H9 (cell line): Measurements from ENCODE around the gene EDRF1. TPM values are rescaled to one million over a fixed set of nuclear protein-coding genes. Genes with fewer than 3 reads are reported as not detected.
"Not testable (repeated sequence)": the region's sequence is repeated elsewhere in the genome, so short reads cannot be mapped to it uniquely, and the experiment has no call there.

ENCODE experiments used
- DNase-seq: peaks from one replicate; pipeline ENCODE4 v3.0.0-alpha.2; 2017
- H2AFZ ChIP-seq: one replicate; pipeline ENCODE4 v1.6.1; 2013; ENCODE audit warnings: mild to moderate bottlenecking, low read length, control low read depth, moderate library complexity
- H2AK5ac ChIP-seq: 2 replicates; pipeline ENCODE4 v1.6.1; 2013; ENCODE audit warnings: low read length, control low read depth, mixed read lengths; ENCODE audit not compliant: insufficient read length
- H2BK120ac ChIP-seq: one replicate; pipeline ENCODE4 v1.6.1; 2013; ENCODE audit warnings: low read depth, mild to moderate bottlenecking, low read length, control low read depth, inconsistent platforms; ENCODE audit not compliant: poor library complexity, severe bottlenecking
- H2BK12ac ChIP-seq: 2 replicates; pipeline ENCODE4 v1.6.1; 2013; ENCODE audit warnings: low read length, control low read depth, mixed read lengths, low read depth; ENCODE audit not compliant: insufficient read length
- H2BK15ac ChIP-seq: 2 replicates; pipeline ENCODE4 v1.6.1; 2013; ENCODE audit warnings: low read depth, low read length, control low read depth
- H2BK20ac ChIP-seq: one replicate; pipeline ENCODE4 v1.6.1; 2013; ENCODE audit warnings: low read depth, mild to moderate bottlenecking, low read length, control low read depth, inconsistent platforms; ENCODE audit not compliant: poor library complexity, severe bottlenecking
- H2BK5ac ChIP-seq: 2 replicates; pipeline ENCODE4 v1.6.1; 2013; ENCODE audit warnings: low read length, control low read depth, mixed read lengths; ENCODE audit not compliant: insufficient read length
- H3K14ac ChIP-seq: 2 replicates; pipeline ENCODE4 v1.6.1; 2013; ENCODE audit warnings: low read length, control low read depth; ENCODE audit not compliant: insufficient read depth
- H3K18ac ChIP-seq: 2 replicates; pipeline ENCODE4 v1.6.1; 2013; ENCODE audit warnings: low read depth, mild to moderate bottlenecking, mixed read lengths, low read length, control low read depth; ENCODE audit not compliant: insufficient read length
- H3K23ac ChIP-seq: 2 replicates; pipeline ENCODE4 v1.6.1; 2013; ENCODE audit warnings: low read length, control low read depth, mixed read lengths, low read depth; ENCODE audit not compliant: insufficient read length
- H3K23me2 ChIP-seq: 2 replicates; pipeline ENCODE4 v1.6.1; 2013; ENCODE audit warnings: low read depth, mild to moderate bottlenecking, mixed read lengths, low read length, control low read depth; ENCODE audit not compliant: insufficient read length, poor library complexity, severe bottlenecking
- H3K27ac ChIP-seq: 2 replicates; pipeline ENCODE4 v1.5.1; 2013; ENCODE audit warnings: low read length, control low read depth, mixed read lengths, low read depth; ENCODE audit not compliant: insufficient read length
- H3K27me3 ChIP-seq: 2 replicates; pipeline ENCODE4 v1.6.1; 2013; ENCODE audit warnings: low read length, control low read depth, inconsistent platforms; ENCODE audit not compliant: insufficient read depth
- H3K4ac ChIP-seq: 2 replicates; pipeline ENCODE4 v1.6.1; 2013; ENCODE audit warnings: low read depth, mild to moderate bottlenecking, control low read depth, inconsistent platforms, low read length, moderate library complexity
- H3K4me1 ChIP-seq: 2 replicates; pipeline ENCODE4 v1.6.1; 2013; ENCODE audit warnings: low read length, control low read depth, inconsistent platforms; ENCODE audit not compliant: insufficient read depth
- H3K4me2 ChIP-seq: 2 replicates; pipeline ENCODE4 v1.6.1; 2013; ENCODE audit warnings: low read length, control low read depth, mixed read lengths; ENCODE audit not compliant: insufficient read length, insufficient read depth
- H3K56ac ChIP-seq: 2 replicates; pipeline ENCODE4 v1.6.1; 2013; ENCODE audit warnings: low read depth, mild to moderate bottlenecking, mixed read lengths, low read length, control low read depth; ENCODE audit not compliant: insufficient read length
- H3K79me1 ChIP-seq: 2 replicates; pipeline ENCODE4 v1.6.1; 2013; ENCODE audit warnings: low read depth, mild to moderate bottlenecking, moderate library complexity, low read length, control low read depth, inconsistent platforms; ENCODE audit not compliant: insufficient read depth, poor library complexity, severe bottlenecking
- H3K79me2 ChIP-seq: 2 replicates; pipeline ENCODE4 v1.6.1; 2013; ENCODE audit warnings: low read length, control low read depth, inconsistent platforms; ENCODE audit not compliant: insufficient read depth
- H3K9ac ChIP-seq: 2 replicates; pipeline ENCODE4 v1.6.1; 2013; ENCODE audit warnings: low read length, control low read depth, mixed read lengths; ENCODE audit not compliant: insufficient read length; ENCODE audit errors: extremely low read depth
- H3K9me3 ChIP-seq: one replicate; pipeline ENCODE4 v1.6.1; 2013; ENCODE audit warnings: low read depth, low read length, inconsistent platforms; ENCODE audit not compliant: control insufficient read depth
- H3T11ph ChIP-seq: one replicate; pipeline ENCODE4 v1.6.1; 2013; ENCODE audit warnings: mild to moderate bottlenecking, low read length, control low read depth, inconsistent platforms
- H4K20me1 ChIP-seq: one replicate; pipeline ENCODE4 v1.6.1; 2013; ENCODE audit not compliant: control insufficient read depth, insufficient read length, insufficient read depth
- H4K5ac ChIP-seq: 2 replicates; pipeline ENCODE4 v1.6.1; 2013; ENCODE audit warnings: low read depth, mild to moderate bottlenecking, mixed read lengths, low read length, control low read depth; ENCODE audit not compliant: insufficient read length
- H4K8ac ChIP-seq: replicated peaks from 2 replicates; pipeline ENCODE4 v1.6.1; 2013; ENCODE audit warnings: low read length, control low read depth, mixed read lengths, low read depth; ENCODE audit not compliant: insufficient read length
- H4K91ac ChIP-seq: 2 replicates; pipeline ENCODE4 v1.6.1; 2013; ENCODE audit warnings: low read depth, mild to moderate bottlenecking, moderate library complexity, mixed read lengths, low read length, control low read depth; ENCODE audit not compliant: insufficient read length
- H3K27ac Mint-ChIP-seq, 3 experiments: 2 replicates in 2 of 3; 3 replicates in 1 of 3; pipeline ENCODE4 v1.8.0; 2020 to 2021; ENCODE audit warnings: mixed read lengths in 3 of 3, mild to moderate bottlenecking in 1 of 3, moderate library complexity in 1 of 3
- H3K27me3 Mint-ChIP-seq: 2 replicates; pipeline ENCODE4 v1.8.0; 2021; ENCODE audit warnings: low read depth, mild to moderate bottlenecking, moderate library complexity, mixed read lengths
- H3K36me3 Mint-ChIP-seq, 3 experiments: 2 replicates in 2 of 3; 3 replicates in 1 of 3; pipeline ENCODE4 v1.8.0; 2020 to 2021; ENCODE audit warnings: low read depth in 3 of 3, mixed read lengths in 3 of 3; ENCODE audit not compliant: insufficient read depth in 1 of 3
- H3K4me1 Mint-ChIP-seq, 2 experiments: 2 replicates each; pipeline ENCODE4 v1.8.0; 2020; ENCODE audit warnings: mixed read lengths in 2 of 2
- H3K4me3 Mint-ChIP-seq, 2 experiments: 2 replicates in 1 of 2; 3 replicates in 1 of 2; pipeline ENCODE4 v1.8.0; 2020 to 2021; ENCODE audit warnings: mild to moderate bottlenecking in 2 of 2, mixed read lengths in 2 of 2, moderate library complexity in 1 of 2
- H3K9me3 Mint-ChIP-seq, 2 experiments: 2 replicates in 1 of 2; 3 replicates in 1 of 2; pipeline ENCODE4 v1.8.0; 2020; ENCODE audit warnings: mild to moderate bottlenecking in 2 of 2, mixed read lengths in 2 of 2, moderate library complexity in 1 of 2
- CTCF ChIP-seq: fragments of 200-600 bp; sonication (generic); conservative IDR thresholded peaks from 3 replicates; pipeline ENCODE4 v1.8.0; 2021; ENCODE audit warnings: antibody characterized with exemption, mild to moderate bottlenecking
- WGBS: extraction: QIAGEN DNeasy Blood & Tissue Kit; methylation state at CpG from one replicate; pipeline ENCODE4 v1.1.7; 2013; ENCODE audit warnings: missing lambda C conversion rate, low lambda C conversion rate, mixed read lengths; ENCODE audit not compliant: insufficient read length; ENCODE audit errors: extremely low coverage; 5-methylcytosine and 5-hydroxymethylcytosine counted together
- total RNA-seq: library from RNA; stranded (reverse); gene quantifications from 2 replicates; pipeline ENCODE4 v1.2.1, GENCODE V29; 2021

The EDRF1 gene
- total RNA-seq, 1 experiment from 2014 or later = 51.0 TPM

GRCh38 chr10:125694883-125695282 is 24.6 kb upstream of the EDRF1 start:
- H3K4me1 Mint-ChIP-seq = peaks cover 0 to 7% of the 10 kb centered on the region in 2 experiments; a peak in 2 of 4 replicates
- WGBS = no CpG with 5 or more reads among the region's 1 CpG
- Histone ChIP-seq H3K23me2 (no peaks in the 10 kb centered on the region), H4K5ac (no peak overlapping the region), H4K8ac (no peak overlapping the region), H3K27ac (no peak overlapping the region), H4K20me1 (no peaks in the 10 kb centered on the region), H3K79me1 (no peaks in the 10 kb centered on the region), H3K9me3 (no peaks in the 10 kb centered on the region), H4K91ac (no peak overlapping the region), H3K4me1 (0 out of 2 replicates have a peak, but pooled peaks cover 2% of the 10 kb centered on the region), H2AFZ (no peak overlapping the region), H3K23ac (no peak overlapping the region), H2BK20ac (no peak overlapping the region), H2AK5ac (no peak overlapping the region), H2BK12ac (no peak overlapping the region), H3K14ac (no peak overlapping the region), H3K56ac (no peak overlapping the region), H3K4me2 (no peak overlapping the region), H2BK120ac (no peak overlapping the region), H3K27me3 (no peaks in the 10 kb centered on the region), H3K9ac (no peak overlapping the region), H2BK5ac (no peak overlapping the region), H3T11ph (no peak overlapping the region), H3K4ac (no peak overlapping the region), H3K18ac (no peak overlapping the region), H2BK15ac (no peak overlapping the region), H3K79me2 (no peaks in the 10 kb centered on the region)
- H3K4me3 Mint-ChIP-seq = no peak overlapping the region
- no peak for TF ChIP-seq CTCF
- DNase-seq = no peak
- no peaks in the 10 kb centered on the region for H3K9me3 Mint-ChIP-seq
- H3K36me3 Mint-ChIP-seq = no peaks in the 10 kb centered on the region
- no peak overlapping the region for H3K27ac Mint-ChIP-seq
- H3K27me3 Mint-ChIP-seq = peaks cover 4% of the 10 kb centered on the region

DNA sequence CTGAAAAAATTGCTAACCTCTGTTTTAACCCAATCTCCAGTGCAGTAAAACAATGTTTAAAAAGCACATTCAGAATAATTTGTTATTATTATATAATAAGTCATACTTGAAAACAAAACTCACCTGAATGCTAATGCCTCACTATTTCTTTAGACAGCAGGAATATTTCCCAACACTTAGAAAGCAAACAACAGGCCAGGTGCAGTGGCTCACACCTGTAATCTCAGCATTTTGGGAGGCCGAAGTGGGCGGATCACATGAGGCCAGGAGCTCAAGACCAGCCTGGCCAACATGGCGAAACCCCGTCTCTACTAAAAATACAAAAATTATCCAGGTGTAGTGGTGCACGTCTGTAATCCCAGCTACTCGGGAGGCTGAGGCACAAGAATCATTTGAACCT is 22.6 kb upstream of the EDRF1 start:
- not testable (repeated sequence) for H2BK5ac ChIP-seq, H2BK20ac ChIP-seq, H3K36me3 Mint-ChIP-seq, H3K79me2 ChIP-seq, H3K56ac ChIP-seq, H2BK120ac ChIP-seq, H3K9ac ChIP-seq, H3K9me3 Mint-ChIP-seq, H2AFZ ChIP-seq, H3K27ac ChIP-seq, H3K27me3 ChIP-seq, DNase-seq, H4K20me1 ChIP-seq, H3K4me2 ChIP-seq, H3K9me3 ChIP-seq, H4K91ac ChIP-seq, H3K18ac ChIP-seq, H4K8ac ChIP-seq, H3K4me1 Mint-ChIP-seq, H3T11ph ChIP-seq, H3K14ac ChIP-seq, H2BK15ac ChIP-seq, H3K4ac ChIP-seq, H2AK5ac ChIP-seq, H3K23me2 ChIP-seq, H3K4me3 Mint-ChIP-seq, H3K79me1 ChIP-seq, H2BK12ac ChIP-seq, H3K4me1 ChIP-seq, H3K27ac Mint-ChIP-seq, H3K23ac ChIP-seq, H4K5ac ChIP-seq, H3K27me3 Mint-ChIP-seq
- no CpG with 5 or more reads among the region's 6 CpGs for WGBS
